ENCODE results near the gene STK4. TPM values are rescaled to one million over a fixed set of nuclear protein-coding genes. Genes with fewer than 3 reads are reported as not detected.

STK4 gene
- total and polyA plus RNA-seq, 2 of the 8 experiments (the other 6 are each of a cell fraction or from before 2014, with no cell fraction given), result 12.0 to 34.3 TPM

- TF ChIP-seq POU5F1 (IDR thresholded peaks at IDR 0.05; ENCODE audit: low read depth, low read length) (no peak), JUN (IDR thresholded peaks at IDR 0.05; ENCODE audit: low read depth, low read length) (0 out of 2 replicates have a peak, but pooled peaks have one; percentile 18), EP300 (IDR thresholded peaks at IDR 0.05; ENCODE audit: borderline replicate concordance in 1 of 2, low read depth in 2 of 2, low read length in 2 of 2) (0 out of 3 replicates have a peak, but pooled peaks of 1 of the 2 experiments have one; percentile 28), CBX8 (IDR thresholded peaks at IDR 0.05; ENCODE audit: borderline replicate concordance, low read depth, low read length) (no peak), SRF (IDR thresholded peaks at IDR 0.05; ENCODE audit: low read depth, low read length) (no peak), SP2 (IDR thresholded peaks at IDR 0.05; ENCODE audit: low read length) (no peak), CEBPB (IDR thresholded peaks at IDR 0.05; ENCODE audit: low read depth, low read length) (no peak), NRF1 (IDR thresholded peaks at IDR 0.05; ENCODE audit: low read depth, low read length) (no peak), MAX (IDR thresholded peaks at IDR 0.05) (peak; percentile 93), CTCF (IDR thresholded peaks at IDR 0.05; ENCODE audit: control extremely low read depth in 1 of 3, insufficient read depth in 1 of 3, low read depth in 1 of 3, low read length in 3 of 3) (peak; percentile 37 to 58 (median 44)), RAD21 (IDR thresholded peaks at IDR 0.05 in 1 of 2, conservative IDR thresholded peaks at IDR 0.05 in 1 of 2; ENCODE audit: low read depth in 2 of 2, low read length in 2 of 2) (peak in 1 of 2 experiments; percentile 32; a peak in 2 of 4 replicates), CHD1 (IDR thresholded peaks at IDR 0.05; ENCODE audit: low read depth, low read length) (no peak), BRCA1 (IDR thresholded peaks at IDR 0.05; ENCODE audit: low read depth, low read length) (no peak), TBP (IDR thresholded peaks at IDR 0.05; ENCODE audit: low read depth, low read length) (peak; percentile 74), HDAC6 (IDR thresholded peaks at IDR 0.05; ENCODE audit: low read depth, low read length) (no peak), POLR2AphosphoS5 (IDR thresholded peaks at IDR 0.05; ENCODE audit: low read depth, low read length) (peak; percentile 45; the same call in 1 of the 2 replicates), CTBP2 (IDR thresholded peaks at IDR 0.05; ENCODE audit: borderline replicate concordance, insufficient read depth, insufficient read length, low read length) (peak; percentile 48), RNF2 (IDR thresholded peaks at IDR 0.05; ENCODE audit: borderline replicate concordance, low read depth, low read length, missing control alignments, poor library complexity, severe bottlenecking) (no peak), SUZ12 (IDR thresholded peaks at IDR 0.05; ENCODE audit: low read length) (no peak), SP4 (IDR thresholded peaks at IDR 0.05; ENCODE audit: low read length) (no peak)
Measured at GRCh38 chr20:44966030-44966961, at the start of gene STK4 (continued).

All from H1 (cell line).